Activated T-helper 2 cell treated with anti-CD3 and anti-CD28 coated beads, Interferon-gamma antibody, Interleukin-2, Interleukin-4, amounts not matched to agents 10 μg/mL and 5 μg/mL and 100 μg/mL, durations not matched to agents 14 hours and 24 hours and 36 hours (primary cell): ENCODE data around the gene AMZ1. TPM values are rescaled to one million over a fixed set of nuclear protein-coding genes. Genes with fewer than 3 reads are reported as not detected.
A peak's percentile ranks its signal among the peaks of the same experiment; 100 is the strongest.

Experiments used
- DNase-seq: peaks from one replicate; pipeline ENCODE4 v3.0.0; 2021; ENCODE audit warnings: low spot score
- H3K27ac Mint-ChIP-seq: one replicate; pipeline ENCODE4 v1.8.0; 2021; ENCODE audit warnings: mixed read lengths
- H3K27me3 Mint-ChIP-seq: one replicate; pipeline ENCODE4 v1.8.0; 2021; ENCODE audit warnings: low read depth, mixed read lengths
- H3K36me3 Mint-ChIP-seq: one replicate; pipeline ENCODE4 v1.8.0; 2021; ENCODE audit warnings: low read depth, mixed read lengths
- H3K4me1 Mint-ChIP-seq: one replicate; pipeline ENCODE4 v1.8.0; 2021; ENCODE audit warnings: low read depth, mixed read lengths
- H3K4me3 Mint-ChIP-seq: one replicate; pipeline ENCODE4 v1.8.0; 2021; ENCODE audit warnings: low read depth, mild to moderate bottlenecking, moderate library complexity, mixed read lengths
- H3K9me3 Mint-ChIP-seq: one replicate; pipeline ENCODE4 v1.8.0; 2021; ENCODE audit warnings: mixed read lengths
- intact Hi-C: fragments of 100-400 bp; cut with micrococcal nuclease; formaldehyde crosslinking; loops from one replicate; pipeline ENCODE4 v1.15.1; 2023
- total RNA-seq: library from RNA; stranded (reverse); gene quantifications from 2 replicates; pipeline ENCODE4 v1.2.3, GENCODE V29; 2022

Gene AMZ1
- total RNA-seq, 1 donor from 2014 or later = 0.07 TPM

- Mint-ChIP-seq H3K27me3 (peaks cover 7% of the 10 kb centered on the region), H3K36me3 (no peaks in the 10 kb centered on the region), H3K27ac (no peak overlapping the region), H3K4me1 (peaks cover 22% of the 10 kb centered on the region), H3K4me3 (no peak overlapping the region), H3K9me3 (no peaks in the 10 kb centered on the region)
- intact Hi-C loops = no loop called here
- no peak for DNase-seq
Observed at GRCh38 chr7:2707481-2707880, 19.5 kb downstream of the AMZ1 start.

GRCh38 chr7:2708041-2708440 is 20.0 kb downstream of the AMZ1 start:
- intact Hi-C loops = no loop called here
- Mint-ChIP-seq H3K36me3 (no peaks in the 10 kb centered on the region), H3K9me3 (no peaks in the 10 kb centered on the region), H3K4me1 (peaks cover 22% of the 10 kb centered on the region), H3K27ac (no peak overlapping the region), H3K27me3 (peaks cover 7% of the 10 kb centered on the region), H3K4me3 (no peak overlapping the region)
- DNase-seq = no peak

- H3K27ac Mint-ChIP-seq = no peak overlapping the region
Observed at GRCh38 chr7:2708547-2709310, 20.7 kb downstream of the AMZ1 start.

GRCh38 chr7:2709553-2710285 is 21.7 kb downstream of the AMZ1 start:
- intact Hi-C loops = loop anchor here (1.0 to 2.0 kb wide), 3 partner anchors 10 to 233 kb away; partner anchors contain the start of gene GRIFIN
- Mint-ChIP-seq H3K9me3 (no peaks in the 10 kb centered on the region), H3K4me3 (peak overlapping the region; percentile 26), H3K27ac (no peak overlapping the region), H3K4me1 (peaks cover 34% of the 10 kb centered on the region), H3K27me3 (peaks cover 4% of the 10 kb centered on the region), H3K36me3 (peaks cover 6% of the 10 kb centered on the region)
- peak; percentile 77 for DNase-seq

More at GRCh38 chr7:2708547-2709310, 20.7 kb downstream of the AMZ1 start:
- H3K4me3 Mint-ChIP-seq = no peak overlapping the region
- H3K27me3 Mint-ChIP-seq = peaks cover 4% of the 10 kb centered on the region
- intact Hi-C loops = loop anchor here (1.0 kb wide), 2 partner anchors 9 to 37 kb away; no protein-coding TSS in a partner anchor
- H3K36me3 Mint-ChIP-seq = no peaks in the 10 kb centered on the region
- no peaks in the 10 kb centered on the region for H3K9me3 Mint-ChIP-seq
- DNase-seq = no peak
- H3K4me1 Mint-ChIP-seq = peaks cover 24% of the 10 kb centered on the region

GRCh38 chr7:2710286-2710655 is 22.3 kb downstream of the AMZ1 start:
- peaks cover 4% of the 10 kb centered on the region for H3K27me3 Mint-ChIP-seq
- no peak overlapping the region for H3K4me3 Mint-ChIP-seq
- no peak for DNase-seq
- intact Hi-C loops = loop anchor here (2.0 kb wide), 1 partner anchor 233 kb away; the partner anchor contains the start of gene GRIFIN
- H3K27ac Mint-ChIP-seq = peak overlapping the region; percentile 4
- peaks cover 40% of the 10 kb centered on the region for H3K4me1 Mint-ChIP-seq
- peaks cover 9% of the 10 kb centered on the region for H3K36me3 Mint-ChIP-seq
- no peaks in the 10 kb centered on the region for H3K9me3 Mint-ChIP-seq

- Mint-ChIP-seq H3K4me3 (peak overlapping the region; percentile 54), H3K4me1 (peaks cover 47% of the 10 kb centered on the region), H3K36me3 (peaks cover 9% of the 10 kb centered on the region), H3K27me3 (peaks cover 4% of the 10 kb centered on the region), H3K9me3 (no peaks in the 10 kb centered on the region), H3K27ac (peak overlapping the region; percentile 80)
- intact Hi-C loops = loop anchor here (2.0 kb wide), 1 partner anchor 234 kb away; the partner anchor contains the start of gene GRIFIN
- peak; percentile 49 for DNase-seq
Observed at GRCh38 chr7:2710901-2711551, 23.0 kb downstream of the AMZ1 start.

GRCh38 chr7:2711895-2712675 is 24.1 kb downstream of the AMZ1 start:
- peaks cover 4% of the 10 kb centered on the region for H3K27me3 Mint-ChIP-seq
- no peak overlapping the region for H3K4me3 Mint-ChIP-seq
- H3K4me1 Mint-ChIP-seq = peaks cover 56% of the 10 kb centered on the region
- H3K36me3 Mint-ChIP-seq = peaks cover 9% of the 10 kb centered on the region
- intact Hi-C loops = loop anchor here (2.0 kb wide), 1 partner anchor 235 kb away; the partner anchor contains the start of gene GRIFIN
- H3K9me3 Mint-ChIP-seq = no peaks in the 10 kb centered on the region
- no peak overlapping the region for H3K27ac Mint-ChIP-seq
- DNase-seq = no peak

GRCh38 chr7:2713370-2713769 is 25.4 kb downstream of the AMZ1 start:
- intact Hi-C loops = no loop called here
- Mint-ChIP-seq H3K4me3 (no peak overlapping the region), H3K36me3 (peaks cover 17% of the 10 kb centered on the region), H3K27ac (no peak overlapping the region), H3K9me3 (no peaks in the 10 kb centered on the region), H3K27me3 (peaks cover 2% of the 10 kb centered on the region), H3K4me1 (peaks cover 66% of the 10 kb centered on the region)
- no peak for DNase-seq

GRCh38 chr7:2713978-2714377 is 26.0 kb downstream of the AMZ1 start:
- Mint-ChIP-seq H3K27ac (no peak overlapping the region), H3K36me3 (peaks cover 23% of the 10 kb centered on the region), H3K4me1 (peaks cover 71% of the 10 kb centered on the region), H3K27me3 (peaks cover 2% of the 10 kb centered on the region), H3K4me3 (no peak overlapping the region), H3K9me3 (no peaks in the 10 kb centered on the region)
- intact Hi-C loops = no loop called here
- no peak for DNase-seq

GRCh38 chr7:2714636-2715035 is 26.6 kb downstream of the AMZ1 start:
- intact Hi-C loops = loop anchor here (5.0 kb wide), 1 partner anchor 148 kb away; no protein-coding TSS in a partner anchor
- Mint-ChIP-seq H3K27me3 (peaks cover 2% of the 10 kb centered on the region), H3K36me3 (peaks cover 25% of the 10 kb centered on the region), H3K4me1 (peaks cover 72% of the 10 kb centered on the region), H3K4me3 (no peak overlapping the region), H3K9me3 (no peaks in the 10 kb centered on the region), H3K27ac (no peak overlapping the region)
- no peak for DNase-seq

- Mint-ChIP-seq H3K36me3 (peaks cover 30% of the 10 kb centered on the region), H3K9me3 (no peaks in the 10 kb centered on the region), H3K4me3 (peak overlapping the region; percentile 47), H3K27ac (peak overlapping the region; percentile 77), H3K27me3 (peaks cover 2% of the 10 kb centered on the region), H3K4me1 (peaks cover 68% of the 10 kb centered on the region)
- intact Hi-C loops = loop anchor here (2.0 to 5.0 kb wide), 2 partner anchors 57 to 147 kb away; no protein-coding TSS in a partner anchor
- peak; percentile 43 for DNase-seq
Observed at GRCh38 chr7:2715341-2716231, 27.6 kb downstream of the AMZ1 start.
